Esophagus squamous epithelium (tissue), 5 donors: ENCODE measurements around the gene THSD8. TPM values are rescaled to one million over a fixed set of nuclear protein-coding genes. Genes with fewer than 3 reads are reported as not detected.

Experiments
- DNase-seq: peaks from one replicate; lab custom pipeline; 2025; lab: John Stamatoyannopoulos, UW
- H3K27ac ChIP-seq, 4 donors: fragments of 200-600 bp; sonication (generic); one replicate each; pipeline ENCODE4 v1.5.1; 2016 to 2019; ENCODE audit warnings: mild to moderate bottlenecking in 1 of 4
- H3K27me3 ChIP-seq, 4 donors: fragments of 200-600 bp; sonication (generic); 1 replicate in 3 of 4; 2 replicates in 1 of 4; pipeline versions ENCODE4 v1.5.1 to v1.6.0; 2017 to 2021; ENCODE audit warnings: antibody characterized with exemption in 1 of 4
- H3K36me3 ChIP-seq, 3 donors: fragments of 200-600 bp; sonication (generic); one replicate each; pipeline ENCODE4 v1.5.1; 2016 to 2019
- H3K4me1 ChIP-seq, 3 donors: fragments of 200-600 bp; sonication (generic); one replicate each; pipeline ENCODE4 v1.5.1; 2017 to 2019
- H3K4me3 ChIP-seq, 4 donors: fragments of 200-600 bp; sonication (generic); 1 replicate in 3 of 4; 2 replicates in 1 of 4; pipeline ENCODE4 v1.5.1; 2016 to 2019; ENCODE audit warnings: mild to moderate bottlenecking in 2 of 4, moderate library complexity in 1 of 4
- H3K9me3 ChIP-seq, 3 donors: fragments of 200-600 bp; sonication (generic); one replicate each; pipeline ENCODE4 v1.5.1; 2016 to 2019
- POLR2A ChIP-seq, 4 donors: fragments of 450-650 bp; IDR thresholded peaks; one replicate each; pipeline ENCODE4 v1.6.1; 2017; ENCODE audit warnings: antibody characterized with exemption in 4 of 4, mild to moderate bottlenecking in 4 of 4, moderate library complexity in 3 of 4
- WGBS, 2 donors: methylation state at CpG; one replicate each; pipeline ENCODE4 v1.1.5; 2018; 5-methylcytosine and 5-hydroxymethylcytosine counted together
- intact Hi-C: fragments of 100-400 bp; cut with DNase I; formaldehyde crosslinking; loops from one replicate; pipeline ENCODE4 v1.15.0; 2022
- total RNA-seq, 4 donors: library from RNA; depleted of rRNA; stranded (reverse); fragments of >200 nt; gene quantifications; one replicate each; pipeline ENCODE4 v1.1.0, GENCODE V29; 2016
- TF ChIP-seq, protein P1 (sequence below), 6 experiments: fragments of 450-650 bp in 4 of 6; fragments of 200-600 bp in 2 of 6; sonication (generic) in 2 of 6; IDR thresholded peaks; one replicate each; pipeline ENCODE4 v1.5.1; 2016 to 2019; ENCODE audit warnings: antibody characterized with exemption in 6 of 6, mild to moderate bottlenecking in 4 of 6, moderate library complexity in 4 of 6
- donor health status: DM: yes; HTN: yes; CAD: no.

The THSD8 gene
- total RNA-seq, 4 donors from 2014 or later, result not detected

DNA sequence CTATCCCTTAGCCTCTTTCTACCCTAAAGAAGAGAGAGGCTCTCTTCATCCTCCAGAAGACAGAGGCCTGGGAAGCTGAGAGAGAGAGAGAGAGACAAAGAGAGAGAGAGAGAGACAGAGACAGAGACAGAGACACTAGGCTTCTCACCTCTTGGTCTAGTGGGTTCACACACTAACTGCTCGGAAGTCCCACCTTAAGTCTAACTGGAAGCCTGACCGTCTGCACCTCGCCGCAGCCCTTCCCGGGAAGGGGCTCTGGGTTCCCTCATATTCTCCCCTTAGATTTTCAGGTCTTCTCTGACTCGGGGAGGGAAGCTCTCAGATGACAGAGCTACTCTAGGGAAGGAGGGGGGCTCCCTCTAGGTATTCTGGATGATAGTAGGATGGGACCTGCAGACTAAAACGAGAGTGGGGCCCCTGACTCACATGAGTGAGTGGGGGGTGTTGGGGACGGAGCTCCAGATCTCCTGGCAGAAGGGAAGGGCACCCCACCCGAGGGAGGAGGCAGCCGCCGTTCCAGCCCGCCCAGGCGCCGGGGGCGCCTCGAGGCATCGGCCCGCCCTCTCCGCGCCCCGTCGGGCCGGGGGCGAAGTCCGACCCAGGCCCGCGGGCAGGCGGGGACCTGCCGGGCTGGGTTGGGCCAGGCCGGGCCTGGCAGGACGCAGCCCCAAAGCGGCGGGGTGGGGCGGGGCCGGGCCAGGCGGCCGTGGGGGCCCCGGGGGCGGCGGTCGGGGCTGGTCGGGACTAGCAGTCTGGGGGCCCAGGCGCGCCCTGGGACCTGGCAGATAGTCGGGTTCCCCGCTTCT, 12.6 kb upstream of the THSD8 start:
- Histone ChIP-seq H3K4me1 (peaks cover 54 to 77% (median 64%) of the 10 kb centered on the region in 3 donors), H3K9me3 (no peaks in the 10 kb centered on the region), H3K36me3 (peaks cover 0 to 11% (median 0%) of the 10 kb centered on the region in 3 donors), H3K27ac (peak overlapping the region; percentile 99), H3K4me3 (peak overlapping the region; percentile 79 to 89 (median 88)), H3K27me3 (no peaks in the 10 kb centered on the region)
- 0 to 6% methylated on average over 5 of the region's 46 CpGs for WGBS, 2 donors
- intact Hi-C loops, result no loop called here
- TF ChIP-seq, protein P1, sequence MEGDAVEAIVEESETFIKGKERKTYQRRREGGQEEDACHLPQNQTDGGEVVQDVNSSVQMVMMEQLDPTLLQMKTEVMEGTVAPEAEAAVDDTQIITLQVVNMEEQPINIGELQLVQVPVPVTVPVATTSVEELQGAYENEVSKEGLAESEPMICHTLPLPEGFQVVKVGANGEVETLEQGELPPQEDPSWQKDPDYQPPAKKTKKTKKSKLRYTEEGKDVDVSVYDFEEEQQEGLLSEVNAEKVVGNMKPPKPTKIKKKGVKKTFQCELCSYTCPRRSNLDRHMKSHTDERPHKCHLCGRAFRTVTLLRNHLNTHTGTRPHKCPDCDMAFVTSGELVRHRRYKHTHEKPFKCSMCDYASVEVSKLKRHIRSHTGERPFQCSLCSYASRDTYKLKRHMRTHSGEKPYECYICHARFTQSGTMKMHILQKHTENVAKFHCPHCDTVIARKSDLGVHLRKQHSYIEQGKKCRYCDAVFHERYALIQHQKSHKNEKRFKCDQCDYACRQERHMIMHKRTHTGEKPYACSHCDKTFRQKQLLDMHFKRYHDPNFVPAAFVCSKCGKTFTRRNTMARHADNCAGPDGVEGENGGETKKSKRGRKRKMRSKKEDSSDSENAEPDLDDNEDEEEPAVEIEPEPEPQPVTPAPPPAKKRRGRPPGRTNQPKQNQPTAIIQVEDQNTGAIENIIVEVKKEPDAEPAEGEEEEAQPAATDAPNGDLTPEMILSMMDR (IDR thresholded peaks at IDR 0.05), result no peak
- TF ChIP-seq POLR2A (IDR thresholded peaks at IDR 0.05), result no peak
- DNase-seq, result no peak

DNA sequence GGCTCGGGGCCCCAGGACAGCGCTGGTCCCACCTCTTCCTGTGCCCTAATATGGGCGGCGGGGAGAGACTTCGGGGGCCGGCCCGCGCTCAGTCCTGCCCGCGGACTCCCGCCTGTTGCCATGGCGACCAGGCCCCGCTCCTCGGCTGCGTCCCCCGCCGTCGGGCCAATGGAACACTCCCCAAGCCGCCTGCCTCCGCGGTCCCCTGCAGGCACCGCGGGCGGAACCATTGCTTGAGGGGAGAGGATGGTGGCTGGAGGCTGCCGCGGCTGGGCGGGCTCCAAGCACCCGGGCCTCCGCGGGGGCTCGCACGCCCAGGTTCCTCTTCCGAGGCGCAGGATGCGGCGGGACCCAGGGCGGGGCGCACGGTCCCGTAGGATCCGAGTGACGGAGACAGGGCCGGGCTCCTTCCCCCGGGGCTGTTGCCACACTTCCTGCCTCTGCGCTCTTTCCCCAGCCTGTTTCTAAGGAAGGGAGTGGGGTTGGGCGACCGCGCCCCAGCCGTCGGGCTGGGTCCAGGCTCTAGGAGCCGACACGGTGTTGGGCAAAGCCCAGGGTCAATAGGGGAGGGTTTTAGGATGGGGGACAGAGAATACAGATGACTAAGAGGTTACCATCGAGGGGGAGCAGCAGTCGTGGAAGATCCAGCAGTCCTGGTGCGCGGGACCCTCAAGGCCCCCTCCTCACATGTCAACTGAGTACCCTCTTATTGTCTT, 11.8 kb upstream of the THSD8 start:
- intact Hi-C loops, result no loop called here
- Histone ChIP-seq H3K4me3 (peak overlapping the region; percentile 79 to 89 (median 88)), H3K4me1 (peaks cover 54 to 77% (median 63%) of the 10 kb centered on the region in 3 donors), H3K9me3 (no peaks in the 10 kb centered on the region), H3K27ac (peak overlapping the region; percentile 99), H3K36me3 (peaks cover 0 to 11% (median 0%) of the 10 kb centered on the region in 3 donors), H3K27me3 (no peaks in the 10 kb centered on the region)
- WGBS, 2 donors, result 0% methylated on average over 6 to 12 of the region's 56 CpGs
- TF ChIP-seq POLR2A (IDR thresholded peaks at IDR 0.05), result peak in 3 of 4 donors; percentile 20 to 95 (median 94)
- TF ChIP-seq, protein P1 (IDR thresholded peaks at IDR 0.05), result no peak
- peak; percentile 80 for DNase-seq

DNA sequence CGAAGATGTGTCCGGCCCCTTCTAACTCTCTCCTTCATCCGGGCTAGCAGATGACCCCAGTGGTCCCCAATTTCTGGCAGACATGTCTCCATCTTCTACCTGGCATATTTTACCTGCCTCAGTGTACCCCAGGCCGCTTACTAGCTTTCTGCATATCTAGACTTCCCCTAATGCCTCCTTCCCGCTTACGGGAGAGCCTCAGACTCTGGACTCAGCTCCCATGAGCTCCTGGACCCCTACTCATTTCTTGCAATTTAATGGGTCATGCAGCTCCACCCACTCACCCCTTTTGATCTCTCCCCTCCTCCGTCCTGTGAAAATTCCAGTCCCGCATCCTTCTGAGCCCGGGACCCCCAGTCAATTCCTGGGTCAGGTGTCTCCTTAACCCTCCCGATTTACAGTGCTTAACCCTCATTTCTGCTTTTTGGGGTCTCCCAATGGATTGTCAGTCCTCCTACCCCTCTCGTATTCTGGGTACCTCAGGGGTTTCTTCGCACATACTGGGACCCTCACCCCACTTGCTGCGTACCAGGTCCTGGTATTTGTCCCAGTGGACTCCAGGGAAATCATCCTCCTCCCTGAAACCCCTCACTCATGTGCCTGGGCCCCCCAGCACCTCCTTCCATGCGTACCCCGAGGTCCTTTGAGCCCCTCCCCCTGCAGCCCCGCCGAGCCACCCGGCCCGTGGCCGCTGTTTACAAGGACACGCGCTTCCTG, 11.1 kb upstream of the THSD8 start:
- no peak for TF ChIP-seq POLR2A (IDR thresholded peaks at IDR 0.05)
- TF ChIP-seq, protein P1 (IDR thresholded peaks at IDR 0.05), result no peak
- peak overlapping the region; percentile 99 for H3K27ac ChIP-seq
- H3K36me3 ChIP-seq, result peaks cover 0 to 11% (median 0%) of the 10 kb centered on the region in 3 donors
- H3K4me1 ChIP-seq, result peaks cover 50 to 77% (median 62%) of the 10 kb centered on the region in 3 donors
- 1% methylated on average over 15 to 16 of the region's 22 CpGs for WGBS, 2 donors
- H3K27me3 ChIP-seq, result no peaks in the 10 kb centered on the region
- peak overlapping the region; percentile 79 to 89 (median 88) for H3K4me3 ChIP-seq
- intact Hi-C loops, result no loop called here
- DNase-seq, result no peak
- no peaks in the 10 kb centered on the region for H3K9me3 ChIP-seq

DNA sequence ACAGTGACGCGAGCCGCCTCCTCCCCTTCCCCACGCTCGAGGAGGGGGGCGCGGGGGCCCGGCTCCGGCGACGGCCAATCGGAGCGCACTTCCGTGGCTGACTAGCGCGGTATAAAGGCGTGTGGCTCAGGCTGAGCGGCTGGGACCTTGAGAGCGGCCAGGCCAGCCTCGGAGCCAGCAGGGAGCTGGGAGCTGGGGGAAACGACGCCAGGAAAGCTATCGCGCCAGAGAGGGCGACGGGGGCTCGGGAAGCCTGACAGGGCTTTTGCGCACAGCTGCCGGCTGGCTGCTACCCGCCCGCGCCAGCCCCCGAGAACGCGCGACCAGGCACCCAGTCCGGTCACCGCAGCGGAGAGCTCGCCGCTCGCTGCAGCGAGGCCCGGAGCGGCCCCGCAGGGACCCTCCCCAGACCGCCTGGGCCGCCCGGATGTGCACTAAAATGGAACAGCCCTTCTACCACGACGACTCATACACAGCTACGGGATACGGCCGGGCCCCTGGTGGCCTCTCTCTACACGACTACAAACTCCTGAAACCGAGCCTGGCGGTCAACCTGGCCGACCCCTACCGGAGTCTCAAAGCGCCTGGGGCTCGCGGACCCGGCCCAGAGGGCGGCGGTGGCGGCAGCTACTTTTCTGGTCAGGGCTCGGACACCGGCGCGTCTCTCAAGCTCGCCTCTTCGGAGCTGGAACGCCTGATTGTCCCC, 10.4 kb upstream of the THSD8 start, which contains the start of gene JUNB:
Gene JUNB, plus strand, starts transcription at position 142 of the 706 bp plus-strand sequence. Its CDS starts 286 bp downstream, at position 428.
- no peaks in the 10 kb centered on the region for H3K9me3 ChIP-seq
- TF ChIP-seq POLR2A (IDR thresholded peaks at IDR 0.05), result peak; percentile 97 to 100 (median 100)
- TF ChIP-seq, protein P1 (IDR thresholded peaks at IDR 0.05), result peak in 4 of 6 experiments; percentile 18 to 32 (median 26)
- DNase-seq, result peak; percentile 86
- H3K4me3 ChIP-seq, result peak within 1 kb of the TSS; percentile 79 to 89 (median 88)
- H3K4me1 ChIP-seq, result peaks cover 48 to 77% (median 62%) of the 10 kb centered on the region in 3 donors
- WGBS, 2 donors, result 0% methylated on average over 37 of the region's 73 CpGs; no CpG with 5 or more reads in 1 of the 2 donors
- intact Hi-C loops, result no loop called here
- H3K36me3 ChIP-seq, result peaks cover 0 to 11% (median 0%) of the 10 kb centered on the region in 3 donors
- H3K27me3 ChIP-seq, result no peaks in the 10 kb centered on the region
- H3K27ac ChIP-seq, result peak within 1 kb of the TSS; percentile 99
